Posterior vena cava (tissue), 2 donors: ENCODE results near the gene PFDN4. TPM values are rescaled to one million over a fixed set of nuclear protein-coding genes. Genes with fewer than 3 reads are reported as not detected.

ENCODE experiments used
- DNase-seq: peaks from one replicate; pipeline ENCODE4 v3.0.0-alpha.2; 2020; ENCODE audit warnings: low spot score
- intact Hi-C, 2 donors: fragments of 100-400 bp; cut with DNase I; formaldehyde crosslinking; loops; one replicate each; pipeline versions ENCODE4 v1.14.1 to v1.14.2; 2022 to 2023
- long read RNA-seq, 2 donors: library from polyadenylated mRNA; unstranded; transcript quantifications; one replicate each; pipeline ENCODE4 v2.0.0, GENCODE V29; 2020 to 2021
- total RNA-seq, 2 donors: library from RNA; stranded (reverse); fragmentation: NEBNext Ultra II Directional; extraction: Animal tissue kit (Norgen Biotek cat#: 25700); gene quantifications; one replicate each; pipeline ENCODE4 v1.2.1, GENCODE V29; 2021
- donor health status: DM: yes; HTN: yes; CAD: no.
- donor health status: DM: yes; HTN: yes; CAD: no.

The PFDN4 gene, protein sequence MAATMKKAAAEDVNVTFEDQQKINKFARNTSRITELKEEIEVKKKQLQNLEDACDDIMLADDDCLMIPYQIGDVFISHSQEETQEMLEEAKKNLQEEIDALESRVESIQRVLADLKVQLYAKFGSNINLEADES
- 10 to 100 TPM; 27.7 to 40.0 TPM for total RNA-seq
- long read RNA-seq, donor 1, partial matches to known transcripts, result 0 of 4 reads
- long read RNA-seq, donor 1, other reads (novel, unspliced or antisense), result 0 of 4 reads
- long read RNA-seq, donor 2, transcript PFDN4-201 (4 exons, 1,462 nt), result major isoform, 15 of 19 reads
- long read RNA-seq, donor 2, partial matches to known transcripts, result 4 of 19 reads
- long read RNA-seq, donor 2, other reads (novel, unspliced or antisense), result 0 of 19 reads

DNA sequence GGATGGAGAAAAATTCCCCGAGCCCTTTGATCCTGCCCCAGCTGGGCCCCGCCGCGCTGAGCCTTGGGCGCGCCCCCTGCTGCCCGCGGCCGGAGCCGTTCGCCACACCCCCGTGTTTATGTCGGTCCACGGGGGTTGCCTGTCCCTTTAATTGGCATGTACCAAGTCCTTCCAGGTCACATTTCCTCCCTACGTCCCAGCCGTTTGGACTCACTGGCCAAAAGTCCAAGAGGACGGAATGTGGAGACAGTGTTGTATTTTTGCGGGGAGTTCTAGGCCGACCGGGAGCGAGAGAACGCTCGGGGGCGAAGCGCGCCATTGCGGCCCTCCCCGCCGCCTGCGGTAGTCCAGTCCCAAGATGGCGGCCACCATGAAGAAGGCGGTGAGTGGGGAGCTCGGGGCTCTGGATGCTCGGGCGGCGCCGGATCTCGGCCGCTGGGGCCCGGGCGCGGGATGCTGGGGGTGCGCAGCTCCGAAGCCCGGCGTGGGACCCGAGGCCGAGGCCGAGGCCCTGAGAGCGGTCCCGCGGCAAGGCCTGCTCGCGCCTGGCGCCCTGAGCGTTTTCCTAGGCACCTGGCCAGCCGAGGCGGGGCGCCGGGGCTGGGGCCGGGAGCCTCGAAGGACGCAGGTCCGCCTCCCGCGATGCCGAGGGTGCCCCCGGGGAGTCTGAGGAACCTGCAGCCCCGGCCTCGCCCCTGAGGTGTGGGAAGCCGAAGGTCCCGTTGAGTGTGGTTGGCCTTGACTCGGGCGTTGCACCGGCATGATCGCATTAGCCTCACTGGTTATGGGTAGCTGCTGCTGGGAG is at the start of gene PFDN4:
Gene PFDN4, plus strand, starts transcription at position 345 of the 805 bp plus-strand sequence. Its CDS starts 14 bp downstream, at position 359.
- peak; percentile 92 for DNase-seq
- intact Hi-C loops, result loop anchor here (10.0 kb wide), 1 partner anchor 113 kb away; no protein-coding TSS in a partner anchor

DNA sequence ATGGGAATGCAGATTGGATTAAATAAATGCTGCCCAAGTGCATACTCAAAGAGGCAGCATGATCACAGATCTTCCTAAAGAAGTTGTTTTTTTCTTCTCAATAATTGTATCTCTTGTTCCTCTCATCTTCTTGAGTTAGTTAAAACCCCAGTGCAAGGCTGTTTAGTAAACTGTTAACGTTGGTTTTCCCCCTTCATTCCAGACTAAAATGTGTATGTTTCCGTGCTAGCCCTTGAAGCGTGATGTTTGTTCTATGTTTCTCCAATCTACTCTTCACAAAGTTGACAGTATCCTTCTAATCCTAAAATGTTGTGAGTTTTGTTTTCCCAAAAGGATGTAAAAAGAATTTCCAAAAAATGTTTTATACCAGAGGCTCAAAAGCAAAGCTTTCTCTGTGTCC is 49.7 kb upstream of the PFDN4 start:
- DNase-seq, result no peak
- intact Hi-C loops, result no loop called here

DNA sequence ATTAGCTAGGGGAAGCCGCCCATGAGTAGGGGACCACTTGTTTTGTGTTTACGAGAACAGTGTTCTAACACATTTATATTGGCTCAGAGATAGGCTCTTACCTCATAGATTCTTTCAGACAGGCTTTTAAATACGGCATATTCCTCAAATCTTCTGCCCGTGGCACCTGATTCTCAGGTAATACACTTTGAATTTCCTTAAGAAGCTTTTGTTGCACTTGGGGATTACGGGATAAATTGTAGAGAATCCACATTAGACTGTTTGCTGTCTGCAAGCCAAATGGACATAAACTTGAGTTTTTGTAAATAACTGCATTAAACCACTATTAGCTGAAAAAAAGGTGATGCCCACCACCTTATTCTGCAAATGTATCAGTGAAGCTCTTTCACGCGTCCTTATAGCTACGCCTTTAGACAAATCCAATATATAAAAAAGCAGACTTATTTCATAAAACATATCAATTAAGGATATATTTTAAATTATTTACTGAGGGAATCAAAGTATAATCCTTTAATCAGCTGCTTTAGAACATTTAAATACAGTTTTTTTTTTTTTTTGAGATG is 49.0 kb upstream of the PFDN4 start:
- intact Hi-C loops, result no loop called here
- DNase-seq, result no peak

DNA sequence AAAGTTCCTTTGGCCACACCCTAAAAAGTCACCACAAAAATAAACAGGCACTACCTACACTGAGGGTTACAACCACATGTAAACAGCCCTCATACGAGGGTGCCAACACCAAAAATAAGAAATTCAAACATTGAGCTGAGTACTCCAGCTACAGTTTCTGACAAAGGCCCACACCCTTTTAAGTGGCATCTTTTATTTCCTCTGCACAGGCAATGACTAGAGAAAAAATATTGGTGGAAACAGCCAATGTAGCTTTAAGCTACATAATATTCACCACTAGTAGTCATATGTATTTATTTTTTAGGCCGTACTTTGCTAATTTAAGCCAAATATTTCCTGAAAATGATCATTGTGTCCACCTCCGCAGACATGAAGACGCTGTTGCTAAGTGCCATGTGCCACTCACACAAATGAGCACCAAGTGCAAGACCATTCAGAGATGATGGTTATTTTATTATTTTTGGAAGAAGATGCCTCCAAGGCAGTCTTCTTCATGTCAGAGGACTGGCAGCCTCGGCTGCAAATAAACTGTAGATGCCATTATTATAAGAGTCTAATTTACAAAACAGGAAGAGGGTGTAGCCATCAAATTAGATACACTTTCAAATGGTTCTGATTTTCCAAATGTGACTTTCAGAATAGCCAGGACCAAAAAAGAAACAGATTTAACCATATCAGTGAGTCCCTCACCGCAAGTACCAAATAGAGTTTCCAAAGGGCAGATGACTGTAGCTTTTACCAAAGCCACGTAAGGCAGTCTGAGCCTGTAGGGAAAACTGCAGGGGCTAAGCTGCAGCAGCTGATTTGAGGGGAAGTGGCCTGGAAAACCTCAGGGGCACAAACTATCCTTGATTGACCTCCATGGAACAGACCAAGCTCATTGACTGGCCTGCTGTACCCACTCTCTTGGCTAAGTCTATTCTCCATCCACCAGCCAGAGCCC is 47.6 kb upstream of the PFDN4 start:
- no peak for DNase-seq
- intact Hi-C loops, result no loop called here

DNA sequence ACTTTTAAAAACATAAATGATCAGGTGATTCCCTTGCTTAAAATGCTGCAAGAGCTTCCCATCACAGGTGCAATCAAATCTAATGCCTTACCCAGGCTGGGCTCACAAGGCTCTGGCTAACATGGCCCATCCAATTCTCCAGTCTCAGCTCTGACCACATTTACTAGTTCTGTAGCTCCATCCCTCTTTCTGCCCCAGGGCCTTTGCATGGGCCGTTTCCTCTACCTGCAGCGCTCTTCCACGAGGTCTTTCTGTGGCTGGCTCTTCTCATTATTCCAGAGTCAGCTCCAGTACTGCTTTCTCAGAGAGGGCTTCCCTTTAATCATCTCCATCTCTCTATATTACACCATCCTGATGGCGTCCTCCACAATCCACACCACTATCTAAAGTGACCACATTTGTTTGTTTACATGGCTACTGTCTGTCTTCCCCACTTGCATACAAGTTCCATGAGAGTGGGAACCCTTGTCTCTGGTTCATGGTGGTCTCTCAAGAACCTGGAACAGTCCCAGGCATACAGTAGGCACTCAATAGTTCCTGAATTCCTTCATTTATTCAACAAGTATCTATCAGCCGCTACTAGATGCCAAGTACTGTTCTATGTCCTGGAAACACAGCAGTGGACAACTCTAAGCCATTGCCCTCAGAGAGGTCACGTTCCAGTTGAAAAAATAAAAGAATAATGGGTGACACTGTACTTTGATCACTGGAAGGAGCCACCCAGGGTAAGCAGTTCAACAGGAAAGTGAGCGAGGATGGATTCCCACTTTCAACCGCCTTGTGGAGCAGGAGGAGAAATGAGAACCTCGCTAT is 46.7 kb upstream of the PFDN4 start:
- DNase-seq, result no peak
- intact Hi-C loops, result no loop called here

DNA sequence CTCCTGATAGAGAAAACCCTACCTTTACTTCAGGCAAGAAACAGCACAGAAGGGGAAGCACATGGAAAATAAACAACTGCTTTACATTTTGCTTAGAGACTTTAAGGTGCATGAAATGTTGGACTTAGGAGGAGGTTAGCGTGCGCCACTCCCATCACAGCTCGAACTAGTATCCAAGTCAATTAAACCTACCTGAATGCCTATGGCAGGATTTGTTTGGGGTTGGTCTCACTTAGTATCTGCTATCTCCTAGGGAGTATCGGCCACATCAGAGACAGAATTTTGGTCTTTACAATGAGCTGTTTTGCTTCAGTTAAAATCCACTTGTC is 46.1 kb upstream of the PFDN4 start:
- intact Hi-C loops, result no loop called here
- no peak for DNase-seq

DNA sequence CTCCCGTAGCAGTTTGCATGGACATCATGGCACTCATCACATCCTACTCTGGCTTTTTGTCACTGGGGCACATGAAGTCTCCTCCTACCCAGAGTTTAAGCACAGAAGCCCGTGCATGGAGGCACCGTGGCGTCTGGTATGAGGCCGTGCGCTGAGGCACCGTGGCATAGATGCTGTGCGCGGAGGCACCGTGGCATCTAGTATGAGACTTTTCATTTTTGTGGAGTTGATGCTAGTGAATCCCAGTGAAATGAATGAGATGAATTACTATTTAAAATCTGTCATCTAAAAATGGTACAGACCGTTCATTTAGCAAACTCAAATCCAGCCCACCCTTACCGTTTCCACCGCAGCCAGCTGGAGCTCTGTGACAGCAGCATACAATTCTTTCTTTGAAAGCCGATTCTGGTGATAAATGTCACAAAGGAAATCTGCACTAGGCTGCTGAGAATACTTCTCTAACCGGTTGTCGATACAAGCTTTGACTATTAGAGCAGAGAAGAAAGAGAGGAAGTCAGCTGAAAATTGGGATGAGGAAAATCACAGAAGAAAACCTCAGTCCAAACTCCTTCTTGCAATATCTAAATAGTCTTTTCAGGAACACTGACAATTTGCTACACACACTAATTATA is 45.4 kb upstream of the PFDN4 start:
- DNase-seq, result no peak
- intact Hi-C loops, result no loop called here

DNA sequence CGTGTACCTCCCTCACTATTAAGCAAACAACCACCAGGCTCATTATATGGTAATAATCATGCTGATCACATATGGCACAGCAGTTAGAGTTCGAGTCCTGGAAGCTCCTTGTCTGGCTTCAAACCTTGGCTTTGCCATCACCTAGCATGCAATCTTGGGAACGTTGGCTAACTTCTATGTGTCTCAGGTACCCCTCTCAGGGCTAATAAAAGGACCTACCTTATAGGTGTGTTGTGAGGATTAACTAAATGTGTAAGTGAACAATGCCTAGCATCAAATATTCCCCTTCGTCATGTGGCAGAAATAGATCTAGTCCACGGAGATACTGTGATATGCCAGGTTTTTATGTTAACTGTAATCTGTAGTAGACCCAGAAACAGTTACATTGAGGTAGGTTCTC is 44.5 kb upstream of the PFDN4 start:
- intact Hi-C loops, result no loop called here
- no peak for DNase-seq

DNA sequence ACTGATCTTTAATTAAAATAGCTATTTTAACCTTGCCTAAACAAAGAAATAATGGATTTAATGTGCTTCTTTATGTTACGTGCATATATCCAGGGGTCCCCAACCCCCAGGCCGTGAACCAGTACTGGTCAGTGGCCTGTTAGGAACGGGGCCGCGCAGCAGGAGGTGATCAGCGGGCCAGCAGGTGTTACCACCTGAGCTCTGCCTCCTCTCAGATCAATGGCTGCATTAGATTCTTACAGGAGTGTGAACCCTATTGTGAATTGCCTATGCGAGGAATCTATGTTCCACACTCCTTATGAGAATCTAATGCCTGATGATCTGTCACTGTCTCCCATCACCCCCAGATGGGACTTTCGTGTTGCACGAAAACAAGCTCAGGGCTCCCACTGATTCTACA is 42.9 kb upstream of the PFDN4 start:
- DNase-seq, result no peak
- intact Hi-C loops, result no loop called here

DNA sequence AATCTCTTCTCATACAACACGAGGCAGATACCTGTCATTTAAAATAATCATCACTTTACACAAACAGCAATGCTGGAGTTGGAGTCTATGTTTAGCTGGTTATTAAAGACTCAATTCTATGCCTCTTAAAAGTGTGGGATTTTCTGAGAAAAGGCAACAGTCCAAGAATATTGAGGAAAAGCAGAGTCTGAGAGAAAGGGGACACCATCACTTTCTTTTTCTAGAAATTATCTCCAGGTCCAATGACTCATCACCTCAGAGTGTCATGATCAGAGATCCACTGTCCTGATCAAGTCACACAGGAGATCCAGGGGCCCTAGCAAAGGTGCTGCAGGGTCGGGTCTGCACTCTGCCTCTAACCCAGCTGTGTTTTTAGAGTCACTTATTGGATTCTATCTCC is 42.1 kb upstream of the PFDN4 start:
- DNase-seq, result no peak
- intact Hi-C loops, result no loop called here

DNA sequence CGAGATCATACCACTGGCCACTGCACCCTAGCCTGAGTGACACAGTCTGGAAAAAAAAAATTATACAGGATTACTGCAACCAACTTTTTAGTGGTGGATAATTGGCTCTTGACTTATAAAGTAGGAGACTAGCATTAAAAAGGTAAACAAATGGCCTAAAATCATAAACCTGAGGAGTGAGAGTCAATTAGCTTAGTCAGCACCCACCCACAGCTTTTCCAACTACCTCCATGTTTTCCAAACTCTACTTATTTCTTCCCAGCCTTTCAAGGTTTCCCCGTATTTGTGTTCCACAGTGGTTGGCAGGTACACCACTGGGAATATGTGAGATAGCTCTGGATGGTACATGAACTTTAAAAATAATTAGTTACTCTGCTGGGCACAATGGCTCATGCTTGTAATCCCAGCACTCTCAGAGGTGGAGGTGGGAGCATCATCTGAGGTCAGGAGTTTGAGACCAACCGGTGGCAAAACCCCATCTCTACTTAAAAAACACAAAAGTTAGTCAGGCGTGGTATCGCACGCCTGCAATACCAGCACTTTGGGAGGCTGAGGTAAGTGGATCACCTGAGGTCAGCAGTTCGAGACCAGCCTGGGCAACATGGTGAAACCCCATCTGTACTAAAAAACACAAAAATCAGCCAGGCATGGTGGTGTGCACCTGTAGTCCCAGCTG is 40.8 kb upstream of the PFDN4 start:
- intact Hi-C loops, result no loop called here
- DNase-seq, result no peak

DNA sequence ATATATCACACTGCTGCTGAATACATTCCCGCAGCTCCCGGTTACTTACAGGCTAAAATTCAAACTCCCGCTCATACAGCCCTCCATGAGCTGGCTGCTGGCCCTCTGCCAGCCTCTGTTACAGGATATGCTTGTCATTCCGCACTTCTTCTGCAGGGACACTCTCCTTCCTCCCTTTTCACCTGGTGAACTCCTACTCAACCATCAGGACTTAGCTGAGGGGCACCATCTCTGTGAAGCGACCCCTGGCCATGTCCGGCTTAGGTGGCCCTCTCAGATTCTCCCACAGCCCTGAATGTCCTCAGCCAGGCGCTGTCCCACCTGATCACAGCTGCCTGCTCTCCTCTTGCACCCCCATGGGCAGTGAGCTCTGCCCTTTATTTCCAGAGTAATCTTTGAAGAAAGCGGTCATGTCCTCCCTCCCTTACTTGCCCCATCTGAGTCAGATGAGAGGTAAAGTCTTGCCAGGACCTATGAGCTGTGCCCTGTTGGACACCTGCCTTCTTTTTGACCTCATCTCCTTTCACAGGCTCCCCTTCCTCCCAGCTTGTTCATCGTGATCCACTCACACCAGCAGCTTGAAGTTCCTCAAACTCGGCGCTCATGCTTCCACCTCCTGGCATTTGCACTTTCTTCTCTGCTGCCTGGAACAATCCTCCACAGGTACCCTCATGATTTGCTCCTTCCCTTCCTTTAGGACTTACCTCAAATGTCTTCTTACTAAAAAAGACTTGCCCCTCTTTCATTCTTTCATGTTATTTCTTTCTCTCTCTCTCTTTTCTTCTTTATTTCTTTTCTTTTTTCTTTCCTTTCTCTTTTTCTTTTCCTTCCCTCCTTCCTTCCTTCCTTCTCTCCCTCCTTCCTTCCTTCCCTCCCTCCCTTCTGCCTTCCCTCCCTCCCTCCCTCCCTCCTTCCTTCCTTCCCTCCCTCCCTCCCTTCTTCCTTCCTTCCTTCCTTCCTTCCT is 39.7 kb upstream of the PFDN4 start:
- DNase-seq, result no peak
- intact Hi-C loops, result no loop called here

DNA sequence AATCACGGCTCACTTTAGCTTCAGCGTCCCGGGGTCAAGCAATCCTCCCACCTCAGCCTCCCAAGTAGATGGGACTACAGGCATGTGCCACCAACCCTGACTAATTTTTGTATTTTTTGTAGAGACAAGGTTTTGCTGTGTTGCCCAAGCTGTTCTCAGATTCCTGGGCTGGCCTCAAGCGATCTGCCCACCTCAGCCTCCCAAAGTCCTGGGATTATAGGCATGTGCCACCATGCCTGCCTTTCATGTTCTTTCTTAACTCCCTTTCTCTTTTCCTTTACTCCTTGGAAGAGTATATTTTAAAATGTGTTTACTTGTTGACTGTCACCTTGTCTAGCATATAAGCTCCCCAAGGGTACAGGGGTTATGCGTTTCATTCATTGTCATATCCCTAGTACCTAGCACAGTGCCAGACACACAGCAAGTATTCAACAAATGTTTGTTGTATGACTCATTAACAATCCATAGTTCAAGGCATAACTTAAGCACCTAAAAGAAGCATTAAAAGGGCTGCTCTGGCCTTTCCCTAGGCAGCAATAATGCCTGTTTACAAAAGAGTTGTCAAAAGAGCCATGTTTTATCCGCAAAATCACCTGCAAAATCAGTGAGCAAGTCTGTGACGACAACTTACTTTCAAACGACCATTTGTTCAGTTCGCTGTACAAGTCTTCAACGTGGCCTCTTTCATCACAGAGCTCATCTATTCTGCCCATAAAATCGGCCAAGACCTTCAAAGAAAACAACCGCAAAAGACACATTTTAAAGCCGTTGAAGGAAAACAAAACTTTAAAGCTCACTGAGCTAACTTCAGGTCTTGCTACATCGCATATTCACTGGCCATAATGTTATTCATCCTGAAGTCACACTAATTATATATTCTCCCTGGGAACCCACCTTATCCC is 38.7 kb upstream of the PFDN4 start:
- DNase-seq, result no peak
- intact Hi-C loops, result no loop called here

DNA sequence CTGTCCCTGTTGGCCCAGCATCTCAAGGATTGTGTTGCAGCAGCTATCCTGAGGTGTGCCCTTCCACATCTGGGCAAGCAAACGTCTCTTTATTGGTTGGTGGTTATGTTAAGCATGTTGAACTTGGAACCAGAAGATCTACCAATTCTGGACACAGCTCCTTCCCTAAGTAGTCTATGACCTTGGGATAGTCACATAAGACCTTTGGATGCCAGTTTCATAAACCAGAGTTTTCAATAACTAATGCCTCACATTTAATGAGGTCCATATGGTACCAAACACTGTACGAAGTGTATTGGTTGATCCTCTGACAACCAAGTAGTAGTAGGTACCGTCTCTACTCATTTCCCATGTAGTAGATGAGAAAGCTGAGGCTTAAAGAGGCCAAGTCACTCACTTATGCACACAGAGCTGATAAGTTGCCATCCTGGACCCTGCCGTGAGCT is 37.8 kb upstream of the PFDN4 start:
- DNase-seq, result no peak
- intact Hi-C loops, result no loop called here

DNA sequence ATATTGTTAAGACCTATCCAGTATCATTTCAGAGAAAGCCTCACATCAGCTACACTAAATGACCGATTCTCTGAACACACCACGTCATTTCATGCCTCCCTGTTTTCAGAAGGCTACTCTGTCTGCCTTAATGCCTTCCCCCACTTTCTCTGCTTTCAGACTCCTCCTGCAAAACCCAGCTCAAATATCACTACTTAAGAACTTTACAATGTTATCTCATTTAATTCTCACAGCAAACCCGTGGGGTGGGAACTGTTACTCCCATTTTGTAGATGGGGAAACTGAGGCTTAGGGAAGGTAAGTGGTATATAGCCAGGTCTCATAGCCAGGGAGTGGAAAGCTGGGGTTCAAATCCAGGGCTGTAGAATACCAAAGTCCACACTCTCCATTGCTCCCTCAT is 36.9 kb upstream of the PFDN4 start:
- DNase-seq, result no peak
- intact Hi-C loops, result no loop called here

DNA sequence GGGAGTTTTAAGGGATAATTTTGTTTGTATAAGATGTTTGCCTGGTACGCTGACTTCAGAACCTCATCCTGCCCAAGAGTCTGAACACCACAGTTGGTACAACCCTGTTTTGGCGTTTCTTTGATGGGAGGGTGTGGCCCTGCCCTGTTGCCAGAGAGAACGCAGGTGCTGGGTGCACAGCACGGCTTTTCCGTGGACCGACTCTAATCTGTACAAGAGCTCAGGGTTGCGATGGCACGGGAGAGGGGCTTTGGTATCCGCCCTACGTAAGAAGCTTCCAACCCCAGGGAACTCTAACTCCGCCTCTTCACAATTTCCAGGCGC is 35.4 kb upstream of the PFDN4 start:
- DNase-seq, result no peak
- intact Hi-C loops, result no loop called here
